GM21529 (cell line): ENCODE results near the gene DNASE2B.

Source experiments
- ATAC-seq: cut with Tn5 transposase; IDR thresholded peaks from one replicate; pipeline ENCODE4 v1.9.1; 2021; ENCODE audit not compliant: unreplicated experiment

Gene DNASE2B

DNA sequence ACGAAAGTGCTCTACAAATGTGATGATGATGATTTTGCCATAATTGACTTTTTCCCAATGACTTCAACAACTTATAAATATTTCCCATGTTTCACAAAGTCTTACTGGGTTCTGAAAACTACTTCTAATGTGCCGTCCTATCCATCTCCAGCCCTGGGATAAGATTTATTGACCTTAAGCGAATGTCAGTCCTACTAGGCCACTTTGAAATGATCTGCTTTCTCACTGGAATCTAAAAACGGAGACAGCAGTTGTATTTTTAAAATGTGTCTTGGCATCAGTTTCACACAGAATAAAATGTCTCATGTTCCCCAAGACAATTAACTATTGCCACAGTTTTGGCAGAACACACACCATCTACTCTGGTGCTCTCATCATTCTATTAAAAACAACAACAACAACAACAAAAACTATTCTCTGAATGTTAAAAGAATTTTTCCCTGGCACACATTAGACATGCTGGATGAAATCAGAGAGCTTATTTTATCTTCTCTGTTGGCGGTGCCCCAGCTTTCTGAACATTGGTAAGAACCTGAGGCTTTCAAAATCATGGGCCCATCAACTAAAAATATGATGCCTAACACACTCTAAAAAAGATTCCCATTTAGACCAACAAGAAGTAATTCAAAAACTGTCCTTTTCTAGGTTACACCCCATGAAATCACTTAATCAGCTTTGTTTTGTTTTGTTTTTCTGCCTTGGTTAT is 23.1 kb upstream of the DNASE2B start:
- no peak for ATAC-seq

DNA sequence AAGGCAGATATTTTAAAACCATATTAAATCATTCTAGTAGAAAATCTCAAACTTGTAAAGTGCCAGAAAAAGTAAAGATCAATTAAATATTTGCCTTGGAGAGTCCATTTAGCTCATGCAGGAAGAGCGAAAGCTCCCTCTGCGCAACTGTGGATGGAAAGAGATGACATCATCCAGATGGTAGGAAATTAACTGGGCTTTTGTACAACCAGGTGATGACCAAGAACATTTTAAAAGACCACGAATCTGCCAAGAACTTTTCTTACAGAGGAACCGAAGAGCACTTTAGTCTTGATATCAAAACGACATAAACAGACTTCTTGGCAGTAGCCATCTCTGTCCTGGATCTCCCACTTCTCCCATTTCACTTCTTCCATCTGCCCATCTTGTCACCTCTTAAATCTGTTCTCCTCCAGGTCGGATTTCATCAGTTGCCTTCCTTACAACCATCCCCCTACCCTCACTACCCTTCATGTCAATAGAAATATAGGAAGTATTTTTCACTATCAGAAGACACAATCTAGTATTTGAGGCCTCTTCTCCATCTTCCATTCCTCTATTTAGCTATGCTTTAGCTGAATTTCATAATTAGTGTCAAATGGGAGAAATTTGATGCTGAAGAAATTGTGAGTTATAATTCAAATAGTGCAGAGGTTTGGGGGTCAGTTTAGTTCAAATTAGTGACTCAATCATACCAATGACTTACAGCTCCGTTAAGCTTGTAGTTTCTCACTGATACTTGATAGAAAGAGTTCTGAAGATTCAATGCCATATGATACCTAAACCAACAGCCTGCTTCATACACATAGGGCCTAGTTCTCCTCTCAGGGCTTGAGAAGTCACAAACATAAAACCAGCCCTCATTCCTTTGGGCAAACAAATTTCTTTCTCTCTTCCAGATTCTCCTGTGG is 22.0 kb upstream of the DNASE2B start:
- ATAC-seq, result no peak

DNA sequence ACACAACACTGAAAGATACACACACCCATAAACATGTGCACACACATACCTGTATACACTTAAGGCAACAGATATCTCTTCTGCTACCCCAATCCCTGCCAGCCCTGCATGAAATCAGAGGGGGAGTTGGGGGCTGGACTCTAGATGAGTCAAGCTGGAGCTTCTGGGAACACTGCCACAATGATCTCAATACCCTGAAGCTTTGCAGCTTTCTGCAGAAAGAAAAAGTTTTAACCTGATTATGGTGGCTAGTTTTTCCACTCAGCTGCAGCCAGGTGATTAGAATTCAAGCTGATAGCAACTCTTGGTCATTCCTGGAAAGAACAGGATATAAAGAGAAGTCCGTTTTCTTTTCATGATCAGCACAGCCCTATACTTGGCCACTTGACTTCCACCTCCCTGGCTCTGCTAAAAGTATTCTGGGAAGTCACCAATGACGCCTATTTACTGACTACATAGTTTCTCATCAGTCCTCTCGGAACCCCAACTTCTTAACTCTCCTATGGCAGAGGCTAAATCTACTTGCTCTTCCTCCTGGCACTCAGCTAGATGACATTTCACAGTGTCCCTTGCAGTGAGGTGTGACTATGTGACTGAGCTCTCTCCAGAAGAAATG is 20.7 kb upstream of the DNASE2B start:
- ATAC-seq, result no peak

DNA sequence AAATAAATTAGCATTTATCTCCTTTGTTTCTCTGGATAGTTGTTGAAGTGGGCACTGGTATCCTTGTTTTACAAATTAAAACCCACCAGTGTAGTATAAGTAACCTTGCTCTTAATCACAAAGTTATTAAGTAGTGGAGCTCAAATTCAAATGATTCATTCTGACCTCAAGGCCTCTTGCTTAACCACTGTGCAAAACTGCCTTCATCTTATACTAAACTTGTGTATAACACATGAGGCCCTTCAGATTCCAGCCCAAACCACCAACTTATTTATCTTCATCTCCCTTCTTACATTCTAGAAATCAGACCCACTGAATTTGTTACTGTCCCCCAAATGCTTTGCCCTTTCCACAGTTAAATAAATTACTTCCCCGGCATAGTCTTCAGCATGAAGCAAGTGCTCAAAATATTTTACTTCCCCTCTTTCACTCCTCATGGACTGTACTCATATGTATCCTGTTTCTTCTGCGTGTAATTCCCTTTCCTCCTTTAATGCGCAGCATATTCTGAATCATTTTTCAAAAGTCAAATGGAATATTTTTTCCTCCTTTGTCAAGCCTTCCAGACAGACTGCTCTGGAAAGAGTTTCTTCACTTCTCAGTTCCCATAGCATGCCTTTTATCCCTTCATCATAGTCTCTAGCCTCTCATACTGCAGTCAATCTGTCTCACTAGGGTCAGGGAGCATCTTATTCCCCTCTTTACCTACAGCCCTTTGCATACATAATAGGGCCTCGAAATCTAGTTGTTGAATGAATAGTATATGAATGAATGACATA is 19.0 kb upstream of the DNASE2B start:
- ATAC-seq, result no peak

DNA sequence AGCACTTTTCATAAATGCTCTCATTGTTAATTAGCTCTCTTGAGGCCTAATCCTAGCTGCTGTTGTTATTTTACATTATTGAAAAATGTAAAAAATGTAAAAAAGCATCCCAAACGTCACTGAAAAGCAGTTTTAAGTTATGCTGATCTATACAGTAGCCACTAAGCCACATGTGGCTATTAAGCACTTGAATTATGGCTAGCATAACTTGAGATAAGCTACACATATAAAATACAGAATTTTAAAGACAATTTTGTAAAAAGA is 18.4 kb upstream of the DNASE2B start:
- ATAC-seq, result no peak

DNA sequence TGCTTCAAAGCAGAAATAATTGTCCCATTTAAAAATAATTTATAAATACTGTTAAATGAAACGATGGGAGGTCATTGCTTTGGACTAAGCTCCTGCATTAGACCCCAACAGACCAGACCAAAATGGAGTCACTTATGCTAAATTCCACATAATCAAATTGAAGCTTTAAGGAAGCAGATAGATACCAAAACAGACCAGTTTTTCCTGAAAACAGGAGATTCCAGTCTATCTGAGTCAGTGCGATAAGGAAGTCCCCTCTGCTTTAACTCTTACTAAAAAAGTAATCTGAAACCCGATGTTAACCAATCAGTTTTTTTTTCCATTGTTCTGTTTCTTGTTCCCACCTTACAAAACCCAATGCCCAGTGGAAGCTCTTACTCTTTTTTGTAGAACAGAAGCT is 16.2 kb upstream of the DNASE2B start:
- ATAC-seq, result no peak

DNA sequence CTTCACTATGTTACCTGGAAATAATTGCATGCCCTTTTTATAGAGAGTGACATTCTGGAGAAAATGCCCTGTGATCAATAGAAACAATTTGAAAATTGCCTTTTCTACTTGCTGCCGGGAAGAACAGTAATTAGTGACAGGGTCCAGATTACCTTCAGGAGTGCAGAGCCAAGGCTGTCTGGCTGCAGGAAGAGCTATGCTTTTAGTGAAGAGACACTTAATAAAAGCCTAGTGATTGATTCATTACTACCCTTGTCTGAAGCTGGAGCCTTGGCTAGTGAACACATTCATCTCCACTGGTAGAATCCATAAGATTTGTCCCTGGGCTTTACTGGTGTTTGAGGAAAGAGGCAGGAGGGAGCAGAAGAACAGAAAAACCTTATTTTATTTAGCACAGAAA is 12.9 kb upstream of the DNASE2B start:
- ATAC-seq, result no peak

DNA sequence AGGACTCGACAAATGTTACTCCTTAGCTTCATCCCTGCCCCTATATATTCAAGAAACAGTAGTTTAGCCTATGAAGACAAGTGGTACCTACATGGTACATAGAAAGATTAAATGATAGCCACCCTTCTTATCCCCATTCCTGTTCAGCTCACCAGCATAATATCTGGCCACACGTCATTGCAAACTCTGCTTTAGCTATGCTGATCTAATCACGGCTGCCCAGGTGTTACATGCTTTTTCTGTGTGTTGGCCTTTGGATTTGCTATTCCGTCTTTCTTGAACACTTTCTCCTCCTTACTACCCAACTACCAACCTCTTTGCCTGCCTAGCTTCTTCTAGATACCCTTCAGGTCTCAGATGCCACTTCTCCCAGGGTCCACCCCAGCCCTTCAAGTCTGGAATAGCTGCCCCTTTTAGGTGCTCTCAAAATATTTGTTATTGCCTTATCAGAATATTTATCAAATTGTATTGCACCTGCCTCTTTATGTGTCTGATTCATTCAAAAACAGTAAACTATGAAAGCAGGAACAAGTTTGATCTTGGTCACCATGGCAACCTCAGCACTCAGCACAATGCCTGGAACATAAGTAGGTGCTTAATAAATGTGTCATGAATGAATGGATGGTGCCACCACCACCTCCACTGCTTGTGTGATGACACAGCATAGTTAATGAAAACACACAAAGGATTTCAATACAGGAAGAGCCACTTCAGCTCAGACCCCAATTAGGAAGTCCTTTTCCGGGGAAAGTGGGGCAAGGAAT is 11.4 kb upstream of the DNASE2B start:
- no peak for ATAC-seq

DNA sequence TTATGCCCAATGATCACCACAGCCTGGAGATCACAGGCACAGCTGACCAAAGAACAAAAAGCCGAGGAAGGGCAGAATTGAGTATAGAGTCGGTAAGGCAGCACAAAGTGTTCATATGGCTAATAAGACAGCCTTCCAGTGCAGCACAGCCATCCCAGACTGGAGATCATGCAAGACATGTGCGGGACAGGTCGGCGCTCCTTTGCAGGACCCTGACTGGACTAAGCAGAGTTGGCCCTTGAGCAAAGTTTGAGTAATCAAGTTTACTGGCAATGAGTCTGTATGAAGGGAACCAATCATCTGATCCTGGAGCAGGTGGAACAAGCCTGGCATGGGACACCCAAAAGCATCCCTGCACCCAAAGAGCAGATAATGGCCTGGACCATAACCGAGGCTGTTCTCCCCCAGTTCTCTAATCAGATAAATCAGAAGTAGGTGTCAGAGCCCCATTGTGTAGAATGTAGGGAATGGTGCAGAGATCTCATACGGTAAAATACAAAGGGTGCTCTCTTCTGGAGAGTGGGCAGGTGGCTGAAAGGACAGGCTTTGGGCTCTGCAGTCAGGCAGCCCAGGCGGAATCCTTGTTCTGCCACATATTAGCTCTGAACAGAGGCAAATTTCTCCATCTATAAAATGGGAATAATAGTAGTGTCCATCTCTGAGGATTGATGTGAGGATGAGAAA is 10.7 kb upstream of the DNASE2B start:
- no peak for ATAC-seq

DNA sequence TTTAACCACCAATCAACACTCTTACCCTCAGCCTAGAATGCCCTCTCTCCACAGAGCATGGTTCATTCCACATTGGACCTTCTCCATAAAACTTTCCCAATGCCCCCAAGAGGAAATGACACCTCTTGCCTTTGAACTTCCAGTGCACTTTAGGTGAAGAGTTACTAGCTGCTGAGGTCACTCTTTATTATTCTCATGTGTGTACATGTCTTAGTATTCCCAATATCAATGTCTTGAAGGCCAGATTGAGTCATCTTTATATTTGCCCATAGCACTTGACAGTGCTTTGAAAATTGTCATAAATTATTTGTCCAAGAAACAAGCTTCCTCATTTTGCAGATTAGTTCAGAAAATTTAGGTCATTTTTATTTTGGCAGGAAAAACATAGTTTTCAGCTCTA is 8.1 kb upstream of the DNASE2B start:
- ATAC-seq, result no peak

DNA sequence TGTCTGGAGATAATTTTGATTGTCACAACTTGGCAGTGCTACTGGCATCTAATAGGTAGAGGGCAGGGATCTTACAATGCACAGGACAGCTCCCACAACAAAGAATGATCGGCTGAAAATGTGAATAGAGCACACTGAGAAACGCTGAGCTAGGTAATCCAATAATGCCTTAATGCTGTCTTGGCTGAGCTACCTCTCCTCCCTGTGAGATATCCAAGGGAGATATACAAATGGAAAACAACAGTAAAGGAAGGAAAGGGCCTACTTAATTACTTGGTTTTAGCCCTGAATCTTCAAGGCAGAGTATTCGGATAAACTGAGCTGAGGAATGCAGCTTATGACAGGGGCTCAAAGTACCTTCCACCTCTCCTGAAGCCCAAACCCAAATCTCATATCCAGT is 2.9 kb downstream of the DNASE2B start:
- no peak for ATAC-seq

DNA sequence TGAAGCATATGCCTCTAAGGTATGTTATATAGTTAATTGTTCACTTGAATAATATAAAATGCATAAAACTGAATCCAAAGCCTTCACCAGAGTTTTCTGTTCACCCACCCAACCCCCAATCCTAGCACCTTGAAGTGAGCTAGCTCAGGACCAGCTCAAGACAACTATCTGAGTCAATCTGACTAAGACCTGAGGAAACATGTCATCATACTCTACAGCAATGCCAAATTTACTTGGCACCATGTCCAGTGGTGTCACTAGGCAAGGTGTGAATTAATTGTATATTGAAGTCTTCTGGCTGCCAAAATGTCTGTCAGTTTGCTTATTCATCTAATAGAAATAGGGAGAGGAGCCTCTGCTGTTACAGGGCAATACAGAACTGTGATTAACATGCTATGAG is 3.8 kb downstream of the DNASE2B start:
- ATAC-seq, result no peak

DNA sequence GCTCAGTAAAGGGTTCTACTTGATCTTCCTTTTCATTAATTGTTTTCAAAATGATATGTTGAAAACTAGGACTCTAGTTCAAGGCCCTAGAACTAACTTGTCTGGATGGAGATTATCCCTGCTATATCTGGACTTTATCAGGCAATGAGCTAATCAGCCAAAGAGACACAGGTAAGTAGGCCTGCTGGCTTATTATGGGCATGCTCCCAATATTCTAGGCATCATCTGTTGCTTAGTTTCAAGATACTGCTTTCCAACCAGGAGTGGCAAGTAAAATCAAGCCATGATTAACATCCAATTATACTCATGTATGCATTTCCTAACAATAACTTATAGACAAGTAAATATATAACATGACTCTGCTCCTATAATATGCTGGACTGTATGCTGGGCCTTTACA is 4.2 kb downstream of the DNASE2B start:
- no peak for ATAC-seq

DNA sequence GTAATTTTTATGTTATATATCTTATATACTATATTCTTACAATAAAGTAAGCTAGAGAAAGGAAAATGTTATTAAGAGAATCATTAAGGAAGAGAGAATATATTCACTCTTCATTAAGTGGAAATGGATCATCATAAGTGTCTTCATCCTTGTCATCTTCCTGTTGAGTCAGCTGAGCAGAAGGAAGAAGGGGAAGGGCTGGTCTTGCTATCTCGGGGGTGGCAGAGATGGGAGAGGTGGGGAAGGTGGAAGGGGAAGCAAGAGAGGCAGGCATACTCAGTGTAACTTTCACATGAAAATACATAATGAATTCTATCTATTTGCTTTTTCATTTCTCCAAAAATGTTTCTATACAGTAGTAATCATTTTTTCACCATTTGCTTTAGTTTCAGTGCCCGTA is 5.1 kb downstream of the DNASE2B start:
- no peak for ATAC-seq

DNA sequence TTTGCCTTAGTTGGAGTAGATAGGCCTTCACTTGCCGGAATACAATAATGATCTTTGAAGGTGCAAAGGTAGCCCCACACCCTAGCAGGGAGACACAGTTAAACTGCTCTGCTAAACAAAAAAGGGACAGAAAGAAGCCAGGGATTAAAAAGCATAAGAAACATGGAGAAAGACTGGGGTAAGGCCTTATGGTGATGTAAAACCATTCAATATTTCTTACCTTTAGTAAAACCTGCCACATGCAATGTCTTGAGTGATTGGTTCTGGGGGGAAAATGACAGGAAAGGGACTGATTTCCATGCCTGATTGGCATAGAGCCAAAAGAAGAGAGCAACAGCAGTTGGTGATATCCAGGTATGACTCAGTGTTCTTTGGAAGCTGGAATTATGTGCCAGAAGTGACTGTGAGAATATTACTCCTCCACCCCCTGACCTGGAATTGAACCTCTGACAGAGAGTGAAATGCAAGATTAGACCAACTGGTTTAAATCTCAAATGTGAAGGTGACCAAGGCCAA is 8.1 kb downstream of the DNASE2B start:
- ATAC-seq, result no peak

DNA sequence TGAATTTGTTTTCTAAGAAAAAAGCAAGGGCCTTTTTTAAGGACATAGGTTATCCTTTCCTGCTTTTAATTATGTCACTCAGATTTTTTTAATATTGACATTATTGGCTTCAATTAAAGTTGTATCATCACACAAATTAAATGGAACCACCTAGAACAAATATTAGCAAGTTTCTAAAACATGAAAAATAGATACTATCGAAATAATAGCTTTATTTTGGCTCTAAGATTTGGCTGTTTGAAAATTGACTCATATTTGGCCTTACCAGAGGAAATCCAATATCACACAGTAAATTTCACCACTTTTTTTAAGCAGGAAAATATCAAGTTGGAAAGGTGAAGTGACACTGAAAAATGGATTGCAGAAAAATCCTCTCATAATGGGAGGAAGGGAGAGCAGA is 9.2 kb downstream of the DNASE2B start:
- ATAC-seq, result no peak

DNA sequence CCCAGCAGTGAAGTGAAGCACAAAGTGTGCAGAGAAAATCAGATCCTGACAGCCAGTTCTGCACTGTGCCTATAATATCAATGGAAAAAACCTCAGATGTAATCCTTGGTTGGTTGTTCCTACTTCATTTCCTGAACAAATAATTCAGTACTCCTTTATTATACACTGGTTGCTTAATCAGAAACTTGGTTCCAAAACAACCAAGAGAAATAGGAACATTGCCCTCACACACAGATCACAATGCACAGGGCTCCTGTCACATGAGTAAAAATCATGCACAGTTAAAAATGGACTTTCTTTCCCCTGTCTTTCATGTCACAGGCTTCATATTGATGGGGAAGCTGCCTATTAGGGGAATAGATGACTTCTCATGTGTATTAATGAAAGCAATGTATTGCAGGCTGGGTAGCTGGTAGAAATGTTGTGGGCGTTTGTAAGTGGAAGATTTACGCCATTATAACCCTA is 9.7 kb downstream of the DNASE2B start:
- no peak for ATAC-seq

DNA sequence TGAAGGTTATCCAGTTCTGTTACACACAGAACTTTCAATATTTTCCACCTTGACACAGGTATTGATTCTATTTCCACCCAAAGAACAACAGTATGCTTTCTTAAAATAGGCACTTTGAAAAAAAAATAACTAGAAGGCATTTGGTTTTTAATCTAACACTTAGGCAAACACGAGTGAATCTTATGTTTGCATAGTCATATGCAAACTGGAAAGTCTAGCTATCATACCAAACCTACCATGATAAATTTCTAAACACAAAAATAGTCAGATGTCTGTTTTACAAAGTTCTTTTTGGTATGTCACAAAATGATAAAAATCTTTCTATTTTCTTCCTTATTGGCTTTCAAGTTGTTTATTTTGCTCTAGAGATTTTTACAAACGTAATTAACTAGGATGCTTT is 11.6 kb downstream of the DNASE2B start:
- no peak for ATAC-seq

DNA sequence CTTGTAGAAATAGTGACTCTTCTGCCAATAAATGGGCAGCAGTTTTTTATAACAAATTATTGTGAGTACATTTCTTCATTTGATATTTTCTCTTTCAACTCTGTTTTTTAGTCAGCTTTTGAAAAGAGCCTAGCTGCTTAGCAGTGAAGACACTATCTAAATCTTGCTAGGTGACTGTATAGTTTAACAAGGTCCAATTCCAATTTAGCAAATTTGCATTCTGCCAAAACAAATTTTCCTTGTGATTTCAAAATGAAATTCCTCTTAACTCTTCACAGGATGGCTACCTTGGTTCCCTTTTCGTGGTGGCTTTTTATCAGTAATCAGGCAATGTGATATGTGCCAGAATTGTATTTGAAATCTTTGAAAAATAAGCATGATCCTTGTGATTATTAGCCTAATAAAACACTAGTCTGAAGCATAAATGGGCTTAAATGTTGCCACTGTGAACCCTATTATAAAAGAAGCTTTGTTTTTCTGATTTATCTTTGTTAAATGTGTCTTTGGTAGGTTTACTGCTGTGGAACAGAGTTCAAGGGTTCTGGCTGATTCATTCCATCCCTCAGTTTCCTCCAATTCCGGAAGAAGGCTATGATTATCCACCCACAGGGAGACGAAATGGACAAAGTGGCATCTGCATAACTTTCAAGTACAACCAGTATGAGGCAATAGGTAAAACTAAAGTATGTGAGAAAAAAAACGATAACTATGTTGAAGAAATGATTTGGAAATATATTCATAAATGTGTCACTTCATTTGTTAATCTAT is 12.2 kb downstream of the DNASE2B start:
- no peak for ATAC-seq
